Gastroesophageal sphincter (tissue), 4 donors: ENCODE results near the gene PRKAR2A. TPM values are rescaled to one million over a fixed set of nuclear protein-coding genes. Genes with fewer than 3 reads are reported as not detected.
A peak's percentile ranks its signal among the peaks of the same experiment; 100 is the strongest.

ENCODE experiments used
- ATAC-seq: fragments of 150-250 bp; one replicate; pipeline ENCODE4 v1.9.1; 2016; ENCODE audit warnings: mild to moderate bottlenecking, moderate library complexity
- H3K27ac ChIP-seq, 4 donors: fragments of 200-600 bp; sonication (generic) in 3 of 4; 1 replicate in 3 of 4; 2 replicates in 1 of 4; pipeline ENCODE4 v1.5.1; 2016 to 2019
- H3K27me3 ChIP-seq: fragments of 200-600 bp; sonication (generic); one replicate; pipeline ENCODE4 v1.5.1; 2019
- H3K36me3 ChIP-seq, 2 donors: fragments of 200-600 bp; sonication (generic); one replicate each; pipeline ENCODE4 v1.5.1; 2019; ENCODE audit warnings: control low read depth in 1 of 2
- H3K4me1 ChIP-seq, 3 donors: fragments of 200-600 bp; sonication (generic); 1 replicate in 2 of 3; 2 replicates in 1 of 3; pipeline ENCODE4 v1.5.1; 2016 to 2019; ENCODE audit warnings: control low read depth in 2 of 3
- H3K4me3 ChIP-seq, 2 donors: fragments of 200-600 bp; sonication (generic); one replicate each; pipeline ENCODE4 v1.5.1; 2019; ENCODE audit warnings: mild to moderate bottlenecking in 1 of 2, moderate library complexity in 1 of 2
- H3K9me3 ChIP-seq, 3 donors: fragments of 200-600 bp; sonication (generic); one replicate each; pipeline ENCODE4 v1.5.1; 2017 to 2019; ENCODE audit warnings: control low read depth in 2 of 3
- EP300 ChIP-seq: sonication (generic); formaldehyde crosslinking; IDR thresholded peaks from one replicate; pipeline ENCODE4 v1.6.1; 2017; ENCODE audit warnings: antibody characterized with exemption, mild to moderate bottlenecking
- POLR2A ChIP-seq, 2 donors: fragments of 450-650 bp; IDR thresholded peaks; one replicate each; pipeline ENCODE4 v1.6.1; 2017; ENCODE audit warnings: antibody characterized with exemption in 2 of 2, mild to moderate bottlenecking in 2 of 2, moderate library complexity in 1 of 2
- POLR2AphosphoS5 ChIP-seq: sonication (generic); formaldehyde crosslinking; IDR thresholded peaks from one replicate; pipeline ENCODE4 v1.6.1; 2017; ENCODE audit warnings: antibody characterized with exemption
- WGBS, 2 donors: methylation state at CpG; one replicate each; pipeline ENCODE4 v1.1.5; 2018; ENCODE audit warnings: low coverage in 1 of 2; 5-methylcytosine and 5-hydroxymethylcytosine counted together
- total RNA-seq, 4 donors: library from RNA; depleted of rRNA; stranded (reverse); fragments of >200 nt; gene quantifications; one replicate each; pipeline ENCODE4 v1.1.0, GENCODE V29; 2016
- TF ChIP-seq, protein P1 (sequence below), 4 experiments: fragments of 200-600 bp in 2 of 4; fragments of 450-650 bp in 2 of 4; sonication (generic) in 1 of 4; IDR thresholded peaks; one replicate each; pipeline ENCODE4 v1.5.1; 2017 to 2019; ENCODE audit warnings: antibody characterized with exemption in 4 of 4, mild to moderate bottlenecking in 2 of 4, moderate library complexity in 2 of 4

Gene PRKAR2A
- total RNA-seq, 4 donors from 2014 or later = 33.7 to 45.0 (median 44.0) TPM

GRCh38 chr3:48709051-48709461 is 138.6 kb downstream of the PRKAR2A start:
- Histone ChIP-seq H3K4me3 (no peak overlapping the region), H3K9me3 (no peaks in the 10 kb centered on the region), H3K4me1 (peaks cover 0 to 84% (median 15%) of the 10 kb centered on the region in 3 donors), H3K27me3 (no peaks in the 10 kb centered on the region), H3K36me3 (peaks cover 0 to 64% of the 10 kb centered on the region in 2 donors), H3K27ac (peak overlapping the region in 3 of 4 donors; percentile 10 to 45 (median 14))
- ATAC-seq = no peak
- WGBS, 2 donors = 69 to 75% methylated on average over 5 to 6 of the region's 7 CpGs
- TF ChIP-seq EP300 (no peak), POLR2AphosphoS5 (no peak), POLR2A (IDR thresholded peaks at IDR 0.05) (no peak)
- TF ChIP-seq, protein P1, sequence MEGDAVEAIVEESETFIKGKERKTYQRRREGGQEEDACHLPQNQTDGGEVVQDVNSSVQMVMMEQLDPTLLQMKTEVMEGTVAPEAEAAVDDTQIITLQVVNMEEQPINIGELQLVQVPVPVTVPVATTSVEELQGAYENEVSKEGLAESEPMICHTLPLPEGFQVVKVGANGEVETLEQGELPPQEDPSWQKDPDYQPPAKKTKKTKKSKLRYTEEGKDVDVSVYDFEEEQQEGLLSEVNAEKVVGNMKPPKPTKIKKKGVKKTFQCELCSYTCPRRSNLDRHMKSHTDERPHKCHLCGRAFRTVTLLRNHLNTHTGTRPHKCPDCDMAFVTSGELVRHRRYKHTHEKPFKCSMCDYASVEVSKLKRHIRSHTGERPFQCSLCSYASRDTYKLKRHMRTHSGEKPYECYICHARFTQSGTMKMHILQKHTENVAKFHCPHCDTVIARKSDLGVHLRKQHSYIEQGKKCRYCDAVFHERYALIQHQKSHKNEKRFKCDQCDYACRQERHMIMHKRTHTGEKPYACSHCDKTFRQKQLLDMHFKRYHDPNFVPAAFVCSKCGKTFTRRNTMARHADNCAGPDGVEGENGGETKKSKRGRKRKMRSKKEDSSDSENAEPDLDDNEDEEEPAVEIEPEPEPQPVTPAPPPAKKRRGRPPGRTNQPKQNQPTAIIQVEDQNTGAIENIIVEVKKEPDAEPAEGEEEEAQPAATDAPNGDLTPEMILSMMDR (IDR thresholded peaks at IDR 0.05) = no peak

- peak; percentile 41 for ATAC-seq
- Histone ChIP-seq H3K4me1 (peaks cover 0 to 84% (median 17%) of the 10 kb centered on the region in 3 donors), H3K27ac (peak overlapping the region in 2 of 4 donors; percentile 10 to 45), H3K4me3 (no peak overlapping the region), H3K36me3 (peaks cover 0 to 59% of the 10 kb centered on the region in 2 donors), H3K9me3 (no peaks in the 10 kb centered on the region), H3K27me3 (no peaks in the 10 kb centered on the region)
- TF ChIP-seq POLR2AphosphoS5 = no peak
- WGBS, 2 donors = 0 to 24% methylated on average over 1 to 2 of the region's 2 CpGs
Observed at GRCh38 chr3:48708481-48708889, 139.2 kb downstream of the PRKAR2A start.

DNA sequence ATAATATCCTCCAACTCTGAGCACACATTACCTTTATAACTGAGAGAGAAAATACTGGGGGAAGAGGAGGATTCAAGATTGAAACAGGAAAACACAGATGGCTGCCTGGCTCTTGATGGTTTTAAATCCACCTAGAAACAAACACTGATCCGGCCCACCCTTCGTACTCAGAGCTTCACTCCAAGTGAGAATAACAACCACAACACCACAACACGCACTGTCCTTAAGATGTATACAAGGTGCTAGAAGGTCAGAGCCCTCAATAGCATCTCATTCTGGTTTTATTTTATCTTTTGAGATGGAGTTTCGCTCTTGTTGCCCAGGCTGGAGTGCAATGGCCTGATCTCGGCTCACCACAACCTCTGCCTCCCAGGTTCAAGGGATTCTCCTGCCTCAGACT is 140.5 kb downstream of the PRKAR2A start:
- TF ChIP-seq POLR2AphosphoS5 (no peak), POLR2A (IDR thresholded peaks at IDR 0.05) (no peak), EP300 (no peak)
- TF ChIP-seq, protein P1 (IDR thresholded peaks at IDR 0.05) = no peak
- H3K4me1 ChIP-seq = peaks cover 0 to 81% (median 17%) of the 10 kb centered on the region in 3 donors
- H3K9me3 ChIP-seq = no peaks in the 10 kb centered on the region
- ATAC-seq = no peak
- 78 to 89% methylated on average over 3 to 5 of the region's 5 CpGs for WGBS, 2 donors
- no peak overlapping the region for H3K27ac ChIP-seq
- no peak overlapping the region for H3K4me3 ChIP-seq
- peaks cover 0 to 47% of the 10 kb centered on the region in 2 donors for H3K36me3 ChIP-seq
- H3K27me3 ChIP-seq = no peaks in the 10 kb centered on the region

DNA sequence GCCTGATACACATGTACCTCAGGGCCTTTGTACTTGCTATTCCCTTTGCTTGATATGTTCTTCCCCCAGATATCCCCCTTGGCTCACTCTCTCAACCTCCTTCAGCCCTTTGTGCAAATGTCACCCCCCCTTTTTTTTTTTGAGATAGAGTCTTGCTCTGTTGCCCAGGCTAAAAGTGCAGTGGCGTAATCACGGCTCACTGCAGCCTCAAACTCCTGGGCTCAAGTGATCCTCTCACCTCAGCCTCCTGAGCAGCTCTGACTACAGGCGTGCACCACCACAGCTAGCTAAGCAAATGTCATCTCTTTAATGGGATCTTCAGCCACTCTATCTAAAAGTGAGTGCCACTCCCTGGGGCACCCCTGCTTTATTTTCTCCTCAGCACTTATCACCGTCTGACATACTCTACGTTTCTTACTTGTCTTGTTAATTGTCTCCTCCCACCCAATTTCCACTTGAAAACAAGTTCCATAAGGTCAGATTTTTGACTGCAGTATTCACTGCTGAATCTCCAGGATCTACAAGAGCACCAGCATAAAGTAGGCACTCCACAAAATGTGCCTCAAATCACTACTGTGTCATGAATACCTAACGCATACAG is 145.3 kb downstream of the PRKAR2A start:
- no peak for ATAC-seq
- WGBS, 2 donors = 70 to 92% methylated on average over 6 of the region's 6 CpGs

DNA sequence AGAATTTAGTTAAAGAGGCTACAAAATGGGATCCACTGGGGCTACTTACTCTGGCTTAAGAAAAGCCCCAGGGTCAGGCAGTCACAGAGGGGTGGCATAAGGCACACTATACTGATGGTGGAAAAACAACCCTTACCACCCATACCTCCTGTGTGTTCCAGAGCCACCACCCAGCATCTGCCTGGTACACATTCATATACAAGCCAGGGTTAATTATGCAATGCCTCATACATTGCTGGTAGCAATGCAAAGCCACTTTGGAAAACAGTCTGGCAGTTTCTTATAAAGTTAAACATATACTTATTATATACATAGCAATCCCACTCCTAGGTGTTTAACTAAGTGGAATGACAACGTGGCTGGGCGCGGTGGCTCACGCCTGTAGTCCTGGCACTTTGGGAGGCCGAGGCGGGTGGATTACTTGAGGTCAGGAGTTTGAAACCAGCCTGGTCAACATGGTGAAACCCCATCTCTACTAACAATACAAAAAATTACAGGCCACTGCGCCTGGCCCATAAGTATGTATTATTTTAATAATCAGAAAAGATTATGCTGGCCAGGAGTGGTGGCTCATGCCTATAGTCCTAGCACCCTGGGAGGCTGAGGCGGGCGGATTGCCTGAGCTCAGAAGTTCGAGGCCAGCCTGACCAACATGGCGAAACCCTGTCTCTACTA is 146.8 kb downstream of the PRKAR2A start:
- Histone ChIP-seq H3K27ac (no peak overlapping the region), H3K36me3 (peaks cover 0 to 28% of the 10 kb centered on the region in 2 donors), H3K9me3 (no peaks in the 10 kb centered on the region), H3K27me3 (no peaks in the 10 kb centered on the region), H3K4me3 (no peak overlapping the region), H3K4me1 (peaks cover 0 to 57% (median 4%) of the 10 kb centered on the region in 3 donors)
- no peak for TF ChIP-seq POLR2AphosphoS5
- TF ChIP-seq, protein P1 (IDR thresholded peaks at IDR 0.05) = no peak
- no peak for TF ChIP-seq POLR2A (IDR thresholded peaks at IDR 0.05)
- no peak for TF ChIP-seq EP300
- ATAC-seq = no peak
- 92 to 94% methylated on average over 5 to 11 of the region's 11 CpGs for WGBS, 2 donors

More for the DNA sequence above, 145.3 kb downstream of the PRKAR2A start:
- H3K4me1 ChIP-seq = peaks cover 0 to 61% (median 4%) of the 10 kb centered on the region in 3 donors
- peak overlapping the region in 2 of 4 donors; percentile 6 to 26 for H3K27ac ChIP-seq
- no peaks in the 10 kb centered on the region for H3K9me3 ChIP-seq
- TF ChIP-seq POLR2AphosphoS5 = no peak
- TF ChIP-seq POLR2A (IDR thresholded peaks at IDR 0.05) = no peak
- TF ChIP-seq, protein P1 (IDR thresholded peaks at IDR 0.05) = no peak
- no peak for TF ChIP-seq EP300
- H3K36me3 ChIP-seq = peaks cover 0 to 28% of the 10 kb centered on the region in 2 donors
- no peaks in the 10 kb centered on the region for H3K27me3 ChIP-seq
- no peak overlapping the region for H3K4me3 ChIP-seq
